Measurements from ENCODE around the gene GPR62. TPM values are rescaled to one million over a fixed set of nuclear protein-coding genes. Genes with fewer than 3 reads are reported as not detected.

Gene GPR62
- total RNA-seq, 1 donor from 2014 or later, result not detected

DNA sequence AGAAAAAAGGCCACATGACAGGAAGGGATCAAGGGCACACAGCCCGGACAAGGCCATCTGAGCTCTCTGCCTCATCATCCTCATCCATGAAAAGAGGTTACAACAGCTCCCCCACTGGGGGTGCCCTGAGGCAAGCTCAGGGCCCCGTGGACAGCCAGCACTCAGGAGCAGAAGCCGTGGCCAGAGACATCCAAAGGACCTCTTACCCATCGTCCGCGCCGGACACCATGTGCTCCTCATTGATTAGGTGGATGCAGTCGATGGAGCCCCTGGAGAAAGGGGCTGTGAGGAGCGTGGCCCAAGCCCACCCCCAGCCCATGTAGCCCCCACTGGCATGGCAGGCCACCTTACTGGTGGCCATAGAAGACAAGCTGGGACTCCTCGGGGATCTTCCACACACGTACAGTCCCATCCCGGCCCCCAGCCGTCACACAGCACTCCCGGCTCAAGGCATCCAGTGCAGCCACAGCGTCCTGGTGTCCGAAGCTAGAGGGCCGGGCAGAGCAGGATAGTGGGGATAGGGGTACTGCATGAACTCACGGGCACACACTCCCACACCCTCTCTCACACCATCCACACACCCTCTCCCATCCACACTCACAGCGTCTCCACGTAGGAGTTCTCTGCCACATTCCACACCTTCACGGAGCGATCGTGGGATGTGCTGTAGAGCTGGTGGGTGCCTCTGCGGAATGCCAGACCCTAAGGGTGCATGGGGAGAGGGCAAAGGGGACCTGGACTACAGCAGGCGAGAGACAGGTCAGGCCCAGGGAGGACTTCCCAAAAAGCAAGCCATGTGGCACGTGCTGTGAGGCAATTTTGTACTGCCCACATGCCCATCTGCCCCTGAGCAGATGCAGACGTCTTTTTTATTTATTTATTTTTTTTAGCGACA, 19.9 kb upstream of the GPR62 start:
- peaks cover 2% of the 10 kb centered on the region for H3K4me1 Mint-ChIP-seq (ENCODE audit: unreplicated experiment)
- TF ChIP-seq, protein P1, sequence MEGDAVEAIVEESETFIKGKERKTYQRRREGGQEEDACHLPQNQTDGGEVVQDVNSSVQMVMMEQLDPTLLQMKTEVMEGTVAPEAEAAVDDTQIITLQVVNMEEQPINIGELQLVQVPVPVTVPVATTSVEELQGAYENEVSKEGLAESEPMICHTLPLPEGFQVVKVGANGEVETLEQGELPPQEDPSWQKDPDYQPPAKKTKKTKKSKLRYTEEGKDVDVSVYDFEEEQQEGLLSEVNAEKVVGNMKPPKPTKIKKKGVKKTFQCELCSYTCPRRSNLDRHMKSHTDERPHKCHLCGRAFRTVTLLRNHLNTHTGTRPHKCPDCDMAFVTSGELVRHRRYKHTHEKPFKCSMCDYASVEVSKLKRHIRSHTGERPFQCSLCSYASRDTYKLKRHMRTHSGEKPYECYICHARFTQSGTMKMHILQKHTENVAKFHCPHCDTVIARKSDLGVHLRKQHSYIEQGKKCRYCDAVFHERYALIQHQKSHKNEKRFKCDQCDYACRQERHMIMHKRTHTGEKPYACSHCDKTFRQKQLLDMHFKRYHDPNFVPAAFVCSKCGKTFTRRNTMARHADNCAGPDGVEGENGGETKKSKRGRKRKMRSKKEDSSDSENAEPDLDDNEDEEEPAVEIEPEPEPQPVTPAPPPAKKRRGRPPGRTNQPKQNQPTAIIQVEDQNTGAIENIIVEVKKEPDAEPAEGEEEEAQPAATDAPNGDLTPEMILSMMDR (IDR thresholded peaks at IDR 0.05), result no peak
- H3K4me3 Mint-ChIP-seq (ENCODE audit: unreplicated experiment), result no peak overlapping the region
- H3K36me3 Mint-ChIP-seq (ENCODE audit: unreplicated experiment), result peaks cover 32% of the 10 kb centered on the region
- no peak overlapping the region for H3K27ac Mint-ChIP-seq (ENCODE audit: unreplicated experiment)
- H3K9me3 Mint-ChIP-seq (ENCODE audit: unreplicated experiment), result no peaks in the 10 kb centered on the region
- peak; percentile 81 for DNase-seq (ENCODE audit: extremely low spot score, unreplicated experiment)
- H3K27me3 Mint-ChIP-seq (ENCODE audit: unreplicated experiment), result no peaks in the 10 kb centered on the region

DNA sequence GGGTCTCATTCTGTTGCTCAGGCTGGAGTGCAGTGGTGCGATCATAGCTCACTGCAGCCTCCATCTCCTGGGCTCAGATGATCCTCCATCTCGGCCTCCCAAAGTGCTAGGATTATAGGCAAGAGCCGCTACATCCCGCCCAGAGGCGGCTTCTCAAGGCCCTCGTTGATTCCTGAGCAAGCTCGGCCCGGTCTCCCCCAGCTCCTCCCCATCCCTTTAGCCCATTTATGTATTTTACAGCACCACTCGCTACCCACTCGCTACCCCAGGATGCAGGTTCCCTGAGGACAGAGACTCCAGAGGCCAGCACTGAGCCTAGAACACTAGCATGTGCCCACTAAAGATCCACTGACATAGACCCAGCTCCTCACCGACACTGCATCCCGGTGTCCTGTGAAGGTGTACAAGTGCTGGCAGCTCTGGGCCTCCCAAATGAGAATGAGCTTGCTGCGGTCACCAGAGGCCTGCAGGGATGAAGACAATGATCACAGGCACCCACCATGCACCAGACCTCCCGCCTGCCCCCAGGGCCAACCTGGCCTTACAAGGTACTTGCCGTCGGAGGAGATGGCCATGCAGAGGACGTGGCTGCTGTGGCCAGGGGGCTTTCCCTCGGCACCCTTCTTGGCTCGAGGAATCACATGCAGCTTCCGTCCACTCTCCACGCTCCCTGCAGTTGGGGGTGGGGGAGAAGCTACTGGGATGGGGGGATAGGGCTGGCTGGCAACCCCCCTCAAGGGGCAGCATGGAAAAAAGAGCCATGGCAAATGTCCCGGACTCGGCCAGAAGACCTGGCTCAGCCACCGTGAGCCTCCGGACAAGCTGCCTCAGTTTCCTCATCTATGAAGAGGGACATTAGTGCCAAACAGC, 19.1 kb upstream of the GPR62 start:
- H3K9me3 Mint-ChIP-seq (ENCODE audit: unreplicated experiment), result no peaks in the 10 kb centered on the region
- no peaks in the 10 kb centered on the region for H3K27me3 Mint-ChIP-seq (ENCODE audit: unreplicated experiment)
- H3K4me1 Mint-ChIP-seq (ENCODE audit: unreplicated experiment), result peaks cover 11% of the 10 kb centered on the region
- TF ChIP-seq, protein P1 (IDR thresholded peaks at IDR 0.05), result no peak
- H3K27ac Mint-ChIP-seq (ENCODE audit: unreplicated experiment), result no peak overlapping the region
- H3K4me3 Mint-ChIP-seq (ENCODE audit: unreplicated experiment), result no peak overlapping the region
- peak; percentile 82 for DNase-seq (ENCODE audit: extremely low spot score, unreplicated experiment)
- peaks cover 32% of the 10 kb centered on the region for H3K36me3 Mint-ChIP-seq (ENCODE audit: unreplicated experiment)

GRCh38 chr3:51937014-51937413, 18.2 kb upstream of the GPR62 start:
- Mint-ChIP-seq H3K4me3 (ENCODE audit: unreplicated experiment) (no peak overlapping the region), H3K4me1 (ENCODE audit: unreplicated experiment) (peaks cover 12% of the 10 kb centered on the region), H3K36me3 (ENCODE audit: unreplicated experiment) (peaks cover 30% of the 10 kb centered on the region), H3K9me3 (ENCODE audit: unreplicated experiment) (no peaks in the 10 kb centered on the region), H3K27me3 (ENCODE audit: unreplicated experiment) (no peaks in the 10 kb centered on the region), H3K27ac (ENCODE audit: unreplicated experiment) (no peak overlapping the region)
- peak; percentile 72 for DNase-seq (ENCODE audit: extremely low spot score, unreplicated experiment)
- TF ChIP-seq, protein P1 (IDR thresholded peaks at IDR 0.05), result no peak

DNA sequence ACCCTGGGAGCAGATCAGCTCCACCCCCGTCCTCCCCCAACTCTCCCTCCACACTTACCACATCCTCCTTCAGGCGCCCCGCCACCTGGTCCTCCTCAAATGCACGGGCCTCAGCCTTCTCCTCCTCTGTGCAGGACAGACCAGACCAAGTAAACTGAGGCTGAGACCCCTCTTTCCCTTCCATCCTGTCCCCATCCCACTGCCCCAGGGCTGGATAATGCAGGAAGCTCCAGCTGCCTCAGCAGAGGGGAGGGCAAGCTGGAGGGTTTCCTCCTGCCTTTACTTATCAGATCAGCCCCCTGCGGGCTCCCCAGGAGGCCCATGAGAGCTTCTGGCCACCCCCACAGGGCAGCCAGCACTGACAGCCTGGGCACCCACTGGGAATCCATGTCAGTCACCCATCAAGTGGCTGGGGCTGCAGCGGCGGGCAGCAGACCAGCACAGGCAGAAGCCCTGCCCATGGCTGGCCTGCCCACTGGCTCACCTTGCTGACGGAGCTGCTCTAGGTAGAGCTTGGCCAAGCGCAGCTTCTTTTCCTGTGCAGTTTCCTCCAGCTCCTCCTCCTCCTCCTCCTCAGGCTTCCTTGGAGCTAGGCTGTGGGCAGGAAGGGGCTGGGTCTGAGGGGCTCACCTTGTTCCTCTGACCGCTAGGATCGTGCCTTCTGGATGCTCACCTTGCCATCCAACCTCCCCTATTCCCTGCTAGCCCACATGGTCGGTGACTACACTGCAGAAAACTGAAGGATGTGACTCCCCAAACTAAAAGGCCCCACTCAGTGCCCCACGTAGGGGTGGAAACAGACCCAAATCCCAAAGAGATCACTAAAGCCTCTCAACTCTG, 17.4 kb upstream of the GPR62 start:
- DNase-seq (ENCODE audit: extremely low spot score, unreplicated experiment), result peak; percentile 80
- Mint-ChIP-seq H3K36me3 (ENCODE audit: unreplicated experiment) (peaks cover 30% of the 10 kb centered on the region), H3K4me1 (ENCODE audit: unreplicated experiment) (peaks cover 19% of the 10 kb centered on the region), H3K4me3 (ENCODE audit: unreplicated experiment) (no peak overlapping the region), H3K27me3 (ENCODE audit: unreplicated experiment) (no peaks in the 10 kb centered on the region), H3K27ac (ENCODE audit: unreplicated experiment) (no peak overlapping the region), H3K9me3 (ENCODE audit: unreplicated experiment) (no peaks in the 10 kb centered on the region)
- TF ChIP-seq, protein P1 (IDR thresholded peaks at IDR 0.05), result no peak
